Activated CD4-positive, alpha-beta T cell treated with anti-CD3 and anti-CD28 coated beads, Interleukin-2, amount 10 ng/mL, durations not matched to agents 24 days and 14 days (primary cell): Measurements from ENCODE around the gene NFATC2IP. TPM values are rescaled to one million over a fixed set of nuclear protein-coding genes. Genes with fewer than 3 reads are reported as not detected.
"Not testable (repeated sequence)": the region's sequence is repeated elsewhere in the genome, so short reads cannot be mapped to it uniquely, and the experiment has no call there.

ENCODE experiments used
- DNase-seq: peaks from one replicate; pipeline ENCODE4 v3.0.0; 2022
- H3K27ac Mint-ChIP-seq: one replicate; pipeline ENCODE4 v1.8.0; 2022; ENCODE audit warnings: mild to moderate bottlenecking, mixed read lengths
- H3K27me3 Mint-ChIP-seq: one replicate; pipeline ENCODE4 v1.8.0; 2022; ENCODE audit warnings: mixed read lengths
- H3K36me3 Mint-ChIP-seq: one replicate; pipeline ENCODE4 v1.8.0; 2022; ENCODE audit warnings: low read depth, mild to moderate bottlenecking, mixed read lengths
- H3K4me1 Mint-ChIP-seq: one replicate; pipeline ENCODE4 v1.8.0; 2021; ENCODE audit warnings: mixed read lengths
- H3K4me3 Mint-ChIP-seq: one replicate; pipeline ENCODE4 v1.8.0; 2022; ENCODE audit warnings: mild to moderate bottlenecking, moderate library complexity, mixed read lengths
- H3K9me3 Mint-ChIP-seq: one replicate; pipeline ENCODE4 v1.8.0; 2021; ENCODE audit warnings: mixed read lengths
- intact Hi-C: fragments of 100-400 bp; cut with micrococcal nuclease; formaldehyde crosslinking; loops from one replicate; pipeline ENCODE4 v1.15.1; 2023
- total RNA-seq: library from RNA; stranded (reverse); gene quantifications from 2 replicates; pipeline ENCODE4 v1.2.3, GENCODE V29; 2022

Gene NFATC2IP
- total RNA-seq, 1 donor from 2014 or later: 112 TPM

GRCh38 chr16:28985211-28986041, 34.7 kb downstream of the NFATC2IP start:
- intact Hi-C loops: no loop called here
- Mint-ChIP-seq H3K27me3 (no peaks in the 10 kb centered on the region), H3K4me1 (peaks cover 42% of the 10 kb centered on the region), H3K9me3 (peaks cover 11% of the 10 kb centered on the region), H3K4me3 (peak overlapping the region; percentile 100), H3K36me3 (peaks cover 80% of the 10 kb centered on the region), H3K27ac (peak overlapping the region; percentile 99)
- DNase-seq: peak; percentile 71

GRCh38 chr16:28986046-28986445, 35.3 kb downstream of the NFATC2IP start:
- intact Hi-C loops: no loop called here
- Mint-ChIP-seq H3K4me1 (peaks cover 48% of the 10 kb centered on the region), H3K36me3 (peaks cover 82% of the 10 kb centered on the region)

GRCh38 chr16:28986492-28986891, 35.8 kb downstream of the NFATC2IP start:
- H3K36me3 Mint-ChIP-seq: peaks cover 80% of the 10 kb centered on the region

More at GRCh38 chr16:28986046-28986445, 35.3 kb downstream of the NFATC2IP start:
- Mint-ChIP-seq H3K4me3 (peak overlapping the region; percentile 100), H3K27ac (peak overlapping the region; percentile 99), H3K27me3 (no peaks in the 10 kb centered on the region), H3K9me3 (peaks cover 11% of the 10 kb centered on the region)
- no peak for DNase-seq

GRCh38 chr16:28987170-28987853, 36.6 kb downstream of the NFATC2IP start:
- DNase-seq: no peak
- Mint-ChIP-seq H3K4me1 (peaks cover 51% of the 10 kb centered on the region), H3K4me3 (peak overlapping the region; percentile 100), H3K9me3 (peaks cover 7% of the 10 kb centered on the region), H3K36me3 (peaks cover 76% of the 10 kb centered on the region), H3K27me3 (no peaks in the 10 kb centered on the region), H3K27ac (peak overlapping the region; percentile 92)
- intact Hi-C loops: no loop called here

More at GRCh38 chr16:28986492-28986891, 35.8 kb downstream of the NFATC2IP start:
- H3K27me3 Mint-ChIP-seq: no peaks in the 10 kb centered on the region
- peak overlapping the region; percentile 99 for H3K27ac Mint-ChIP-seq
- peaks cover 48% of the 10 kb centered on the region for H3K4me1 Mint-ChIP-seq
- peak overlapping the region; percentile 100 for H3K4me3 Mint-ChIP-seq
- intact Hi-C loops: no loop called here
- DNase-seq: peak; percentile 68
- peaks cover 11% of the 10 kb centered on the region for H3K9me3 Mint-ChIP-seq

GRCh38 chr16:28989363-28989762, 38.6 kb downstream of the NFATC2IP start:
- DNase-seq: no peak
- Mint-ChIP-seq H3K36me3 (peaks cover 61% of the 10 kb centered on the region), H3K27me3 (no peaks in the 10 kb centered on the region), H3K9me3 (peaks cover 7% of the 10 kb centered on the region), H3K27ac (peak overlapping the region; percentile 92), H3K4me3 (peak overlapping the region; percentile 82), H3K4me1 (peaks cover 44% of the 10 kb centered on the region)
- intact Hi-C loops: no loop called here

- peaks cover 56% of the 10 kb centered on the region for H3K36me3 Mint-ChIP-seq
- no peaks in the 10 kb centered on the region for H3K27me3 Mint-ChIP-seq
- peak; percentile 81 for DNase-seq
- intact Hi-C loops: loop anchor here (1.0 kb wide), 4 partner anchors 18 to 40 kb away; partner anchors contain the start of gene NFATC2IP
- peaks cover 41% of the 10 kb centered on the region for H3K4me1 Mint-ChIP-seq
- peaks cover 7% of the 10 kb centered on the region for H3K9me3 Mint-ChIP-seq
- H3K27ac Mint-ChIP-seq: peak overlapping the region; percentile 92
- H3K4me3 Mint-ChIP-seq: peak overlapping the region; percentile 82
These were observed 39.8 kb downstream of the NFATC2IP start for GRCh38 chr16:28990375-28991040.

- peaks cover 7% of the 10 kb centered on the region for H3K9me3 Mint-ChIP-seq
- peaks cover 44% of the 10 kb centered on the region for H3K36me3 Mint-ChIP-seq
- peak overlapping the region; percentile 20 for H3K27ac Mint-ChIP-seq
- intact Hi-C loops: no loop called here
- H3K27me3 Mint-ChIP-seq: no peaks in the 10 kb centered on the region
- DNase-seq: no peak
- no peak overlapping the region for H3K4me3 Mint-ChIP-seq
- H3K4me1 Mint-ChIP-seq: peaks cover 39% of the 10 kb centered on the region
These were observed 41.0 kb downstream of the NFATC2IP start for GRCh38 chr16:28991687-28992086.

GRCh38 chr16:28992496-28992895, 41.8 kb downstream of the NFATC2IP start:
- Mint-ChIP-seq H3K36me3 (peaks cover 37% of the 10 kb centered on the region), H3K27me3 (no peaks in the 10 kb centered on the region), H3K27ac (peak overlapping the region; percentile 58), H3K9me3 (peaks cover 1% of the 10 kb centered on the region), H3K4me1 (peaks cover 34% of the 10 kb centered on the region), H3K4me3 (no peak overlapping the region)
- DNase-seq: no peak
- intact Hi-C loops: no loop called here

GRCh38 chr16:28998837-28999236, 48.1 kb downstream of the NFATC2IP start:
- H3K4me3 Mint-ChIP-seq: no peak overlapping the region
- peaks cover 7% of the 10 kb centered on the region for H3K4me1 Mint-ChIP-seq
- no peaks in the 10 kb centered on the region for H3K27me3 Mint-ChIP-seq
- no peak for DNase-seq
- H3K9me3 Mint-ChIP-seq: no peaks in the 10 kb centered on the region
- intact Hi-C loops: no loop called here
- no peak overlapping the region for H3K27ac Mint-ChIP-seq
- H3K36me3 Mint-ChIP-seq: no peaks in the 10 kb centered on the region

GRCh38 chr16:28999577-28999976, 48.8 kb downstream of the NFATC2IP start:
- Mint-ChIP-seq H3K36me3 (no peaks in the 10 kb centered on the region), H3K27ac (no peak overlapping the region)
- intact Hi-C loops: no loop called here

GRCh38 chr16:29000019-29000418, 49.3 kb downstream of the NFATC2IP start:
- DNase-seq: no peak
- H3K9me3 Mint-ChIP-seq: no peaks in the 10 kb centered on the region
- H3K27ac Mint-ChIP-seq: no peak overlapping the region
- no peak overlapping the region for H3K4me3 Mint-ChIP-seq
- intact Hi-C loops: no loop called here
- peaks cover 7% of the 10 kb centered on the region for H3K4me1 Mint-ChIP-seq
- H3K36me3 Mint-ChIP-seq: no peaks in the 10 kb centered on the region
- H3K27me3 Mint-ChIP-seq: no peaks in the 10 kb centered on the region

More at GRCh38 chr16:28999577-28999976, 48.8 kb downstream of the NFATC2IP start:
- no peaks in the 10 kb centered on the region for H3K27me3 Mint-ChIP-seq
- no peak for DNase-seq
- no peak overlapping the region for H3K4me3 Mint-ChIP-seq
- no peaks in the 10 kb centered on the region for H3K9me3 Mint-ChIP-seq
- H3K4me1 Mint-ChIP-seq: peaks cover 7% of the 10 kb centered on the region

- H3K4me1 Mint-ChIP-seq: peaks cover 25% of the 10 kb centered on the region
- intact Hi-C loops, H3K27ac Mint-ChIP-seq: not testable (repeated sequence)
These were observed 53.9 kb downstream of the NFATC2IP start for GRCh38 chr16:29004496-29005139.

More at GRCh38 chr16:29004496-29005139, 53.9 kb downstream of the NFATC2IP start:
- not testable (repeated sequence) for H3K36me3 Mint-ChIP-seq, H3K4me3 Mint-ChIP-seq, DNase-seq, H3K9me3 Mint-ChIP-seq, H3K27me3 Mint-ChIP-seq
